K562 (cell line): Measurements from ENCODE around the gene MRPL4. TPM values are rescaled to one million over a fixed set of nuclear protein-coding genes. Genes with fewer than 3 reads are reported as not detected.

Source experiments
- ATAC-seq: fragments of 200-7000 bp; cut with Tn5 transposase; 3 replicates; pipeline ENCODE4 v1.9.1; 2020; ENCODE audit warnings: moderate library complexity
- BruUV-seq: library from RNA; stranded (reverse); fragments of 400-500 nt; replicated peaks from 2 replicates; lab custom pipeline; 2021; lab: Mats Ljungman, UMichigan
- CTCF ChIA-PET: fragments of 300-600 bp; formaldehyde crosslinking; extraction: SDS; loops from one replicate; lab custom pipeline; 2021; ENCODE audit warnings: low intra/inter-chr PET ratio; lab: Yijun Ruan, JAX
- POLR2A ChIA-PET: fragments of 300-600, 350-650 bp; sonication (Branson Sonifier 250); formaldehyde crosslinking; extraction: SDS; loops from one replicate; lab custom pipeline; 2021; ENCODE audit warnings: antibody characterized with exemption, inconsistent platforms; lab: Yijun Ruan, JAX
- DNase-seq, 4 experiments: peaks; one replicate each; pipeline versions ENCODE4 v3.0.0 to v3.0.0-alpha.2; 2011 to 2018; ENCODE audit warnings: low spot score in 3 of 4, mixed read lengths in 3 of 4; ENCODE audit errors: extremely low read depth in 1 of 4
- FAIRE-seq: peaks from 2 replicates; lab custom pipeline; 2011; peaks lifted over from hg19 to GRCh38; lab: Jason Lieb, UNC
- H2AFZ ChIP-seq: 2 replicates; pipeline ENCODE4 v1.6.0; 2011; ENCODE audit warnings: low read depth, low read length, control low read depth, inconsistent platforms
- H3K27ac ChIP-seq: fragments of 200-600 bp; 3 replicates; pipeline ENCODE4 v1.8.0; 2011; ENCODE audit warnings: low read depth, mild to moderate bottlenecking, control low read depth, inconsistent platforms, low read length, moderate library complexity, mixed read lengths; ENCODE audit errors: extremely low read depth
- H3K27me3 ChIP-seq, 2 experiments: fragments of 300-600 bp in 1 of 2; 2 replicates in 1 of 2; 3 replicates in 1 of 2; pipeline versions ENCODE4 v1.6.0 to v1.8.0; 2011; ENCODE audit warnings: inconsistent platforms in 2 of 2, low read length in 2 of 2, mild to moderate bottlenecking in 1 of 2, mixed read lengths in 1 of 2, moderate library complexity in 1 of 2; ENCODE audit not compliant: control insufficient read depth in 2 of 2, insufficient read depth in 2 of 2
- H3K36me3 ChIP-seq: fragments of 300-600 bp; 3 replicates; pipeline ENCODE4 v1.8.0; 2011; ENCODE audit warnings: mild to moderate bottlenecking, low read length, inconsistent platforms; ENCODE audit not compliant: control insufficient read depth, insufficient read depth
- H3K4me1 ChIP-seq, 2 experiments: fragments of 200-600 bp in 1 of 2; replicated peaks in 1 of 2; 2 replicates in 1 of 2; 3 replicates in 1 of 2; pipeline versions ENCODE4 v1.5.1 to v1.8.0; 2011; ENCODE audit warnings: inconsistent platforms in 2 of 2, low read length in 2 of 2, mild to moderate bottlenecking in 1 of 2, mixed read lengths in 1 of 2, moderate library complexity in 1 of 2; ENCODE audit not compliant: control insufficient read depth in 2 of 2, insufficient read depth in 2 of 2
- H3K4me2 ChIP-seq: 2 replicates; pipeline ENCODE4 v1.6.1; 2011; ENCODE audit warnings: low read length, control low read depth, inconsistent platforms, mixed read lengths; ENCODE audit not compliant: insufficient read depth
- H3K4me3 ChIP-seq: fragments of 200-600 bp; sonication (generic), shearing (Covaris generic); 2 replicates; pipeline ENCODE4 v1.5.1; 2016; ENCODE audit warnings: control low read depth, inconsistent platforms
- H3K79me2 ChIP-seq: fragments of 200-600 bp; 3 replicates; pipeline ENCODE4 v1.8.0; 2011; ENCODE audit warnings: low read length, inconsistent platforms; ENCODE audit not compliant: control insufficient read depth, insufficient read depth
- H3K9ac ChIP-seq, 2 experiments: 2 replicates each; pipeline versions ENCODE4 v1.6.0 to v1.6.1; 2011; ENCODE audit warnings: low read depth in 2 of 2, low read length in 2 of 2, control low read depth in 1 of 2, inconsistent platforms in 1 of 2, mild to moderate bottlenecking in 1 of 2, mixed read lengths in 1 of 2; ENCODE audit not compliant: insufficient read depth in 1 of 2
- H3K9me1 ChIP-seq: one replicate; pipeline ENCODE4 v1.6.0; 2011; ENCODE audit warnings: inconsistent platforms, mild to moderate bottlenecking, low read length, moderate library complexity; ENCODE audit not compliant: control insufficient read depth, insufficient read depth
- H3K9me3 ChIP-seq: replicated peaks from 2 replicates; pipeline ENCODE4 v1.5.1; 2011; ENCODE audit warnings: low read depth, low read length, inconsistent platforms; ENCODE audit not compliant: control insufficient read depth, insufficient read depth
- H4K20me1 ChIP-seq: replicated peaks from 2 replicates; pipeline ENCODE4 v1.6.1; 2011; ENCODE audit warnings: low read length, inconsistent platforms, mixed read lengths; ENCODE audit not compliant: control insufficient read depth, insufficient read depth
- DPF2 ChIP-seq: fragments of 450-650 bp; IDR thresholded peaks from 2 replicates; pipeline ENCODE4 v1.6.1; 2016
- FOXJ2 ChIP-seq: fragments of 200-800 bp; sonication (Bioruptor generic); IDR thresholded peaks from 2 replicates; pipeline ENCODE4 v1.6.1; 2016; ENCODE audit warnings: missing genetic modification characterization, missing compliant biosample characterization
- FOXK1 ChIP-seq: sonication (generic); formaldehyde crosslinking; IDR thresholded peaks from 2 replicates; pipeline ENCODE4 v1.8.0; 2022; ENCODE audit warnings: missing genetic modification reagents, mild to moderate bottlenecking, borderline replicate concordance
- L3MBTL2 ChIP-seq: fragments of 450-650 bp; IDR thresholded peaks from 2 replicates; pipeline ENCODE4 v1.6.1; 2016; ENCODE audit warnings: mild to moderate bottlenecking, moderate library complexity
- RBM17 ChIP-seq: fragments of 200-400 bp; formaldehyde crosslinking; IDR thresholded peaks from 2 replicates; pipeline ENCODE4 v1.6.1; 2017; ENCODE audit warnings: low read depth, mild to moderate bottlenecking, low read length, borderline replicate concordance
- RNF2 ChIP-seq: sonication (generic); IDR thresholded peaks from 2 replicates; pipeline ENCODE4 v1.6.1; 2016
- ZNF224 ChIP-seq: sonication (generic); formaldehyde crosslinking; IDR thresholded peaks from 2 replicates; pipeline ENCODE4 v1.8.0; 2022; ENCODE audit warnings: mild to moderate bottlenecking, missing genetic modification reagents
- WGBS: fragments of 100-300 bp; shearing (Covaris generic); methylation state at CpG from one replicate; pipeline ENCODE4 v1.1.6; 2016; ENCODE audit warnings: low coverage, mixed read lengths; ENCODE audit not compliant: insufficient coverage; ENCODE audit errors: missing lambda C conversion rate; 5-methylcytosine and 5-hydroxymethylcytosine counted together
- in situ Hi-C: fragments of 300-500 bp; cut with MboI; formaldehyde crosslinking; loops from 4 replicates; pipeline ENCODE4 v1.15.0; 2018; ENCODE audit warnings: inconsistent platforms, mixed read lengths
- intact Hi-C: fragments of 100-400 bp; cut with micrococcal nuclease; formaldehyde crosslinking; loops from 2 replicates; pipeline ENCODE4 v1.14.2; 2022
- polyA plus RNA-seq, 8 experiments: library from polyadenylated mRNA; depleted of rRNA in 4 of 8; stranded (reverse) in 5 of 8; unstranded in 3 of 8; fragments of >200 nt; fragmentation: Nextera tagmentation in 2 of 8; fragmentation: Illumina TruSeq in 1 of 8; extraction: Ambion mirVana in 2 of 8; extraction: Trizol in 1 of 8; gene quantifications; 2 replicates each; pipeline versions ENCODE4 v1.2.1 to v1.2.3, GENCODE V29; 2011 to 2014; ENCODE audit warnings: inconsistent platforms in 1 of 8, missing spikeins in 1 of 8
- total RNA-seq, 7 experiments: library from RNA; depleted of rRNA in 6 of 7; stranded (reverse); fragments of >200 nt in 6 of 7; fragmentation: Illumina TruSeq in 2 of 7; extraction: Trizol in 2 of 7; gene quantifications; 2 replicates each; pipeline versions ENCODE4 v1.2.1 to v1.2.3, GENCODE V29; 2011 to 2021; ENCODE audit warnings: low replicate concordance in 1 of 7
- TF ChIP-seq, protein P1 (sequence below), 3 experiments: IDR thresholded peaks in 2 of 3; conservative IDR thresholded peaks in 1 of 3; 2 replicates each; pipeline ENCODE4 v1.5.1; 2011 to 2012; ENCODE audit warnings: low read length in 3 of 3, mild to moderate bottlenecking in 3 of 3, control low read depth in 2 of 3, improper control_type of control experiment in 1 of 3, inconsistent platforms in 1 of 3, low read depth in 1 of 3, mixed read lengths in 1 of 3, moderate library complexity in 1 of 3; ENCODE audit not compliant: insufficient read depth in 2 of 3
- TF ChIP-seq, protein P2 (sequence below), 3 experiments: fragments of 200-800 bp in 1 of 3; sonication (Bioruptor generic) in 1 of 3; sonication (generic) in 1 of 3; formaldehyde crosslinking in 1 of 3; IDR thresholded peaks; 2 replicates each; pipeline versions ENCODE4 v1.6.1 to v1.8.0; 2016 to 2022; ENCODE audit warnings: mild to moderate bottlenecking in 2 of 3, missing compliant biosample characterization in 2 of 3, missing genetic modification characterization in 2 of 3, missing genetic modification reagents in 1 of 3
- TF ChIP-seq, protein P3 (sequence below): fragments of 450-650 bp; IDR thresholded peaks from 2 replicates; pipeline ENCODE4 v1.6.1; 2016; ENCODE audit warnings: antibody characterized with exemption

Gene MRPL4
- total and polyA plus RNA-seq, 9 of the 15 experiments (the other 6 are each of a cell fraction or from before 2014, with no cell fraction given): 1.4 to 239 (median 64.9) TPM

DNA sequence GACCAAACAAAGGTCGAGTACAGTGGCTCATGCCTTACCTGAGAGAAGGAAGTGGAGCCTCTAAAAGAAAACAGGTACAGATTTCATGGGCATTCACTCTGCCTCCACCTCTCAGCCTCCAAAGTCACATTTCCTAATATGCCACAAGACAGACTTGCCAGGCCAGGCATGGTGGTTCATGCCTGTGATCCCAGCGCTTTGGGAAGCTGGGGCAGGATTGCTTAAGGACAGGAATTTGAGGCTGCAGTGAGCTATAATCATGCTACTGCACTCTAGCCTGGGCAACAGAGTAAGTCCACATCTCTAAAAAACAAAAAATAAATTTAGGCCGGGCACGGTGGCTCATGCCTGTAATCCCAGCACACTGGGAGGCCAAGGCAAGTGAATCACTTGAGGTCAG lies 46.4 kb upstream of the MRPL4 start:
- no peaks in the 10 kb centered on the region for H3K79me2 ChIP-seq
- ATAC-seq: no peak
- in situ Hi-C loops: no loop called here
- no peak for FAIRE-seq
- no TSS peak for BruUV-seq
- 37% methylated on average over 4 of the region's 4 CpGs for WGBS
- no peaks in the 10 kb centered on the region for H4K20me1 ChIP-seq
- H3K36me3 ChIP-seq: no peaks in the 10 kb centered on the region
- no peak for DNase-seq
- H3K4me2 ChIP-seq: no peak overlapping the region
- intact Hi-C loops: no loop called here
- ChIA-PET CTCF (no interaction called here), POLR2A (interaction anchor here (0.8 to 1.1 kb wide), 3 partner anchors 9 to 18 kb away, joined by 3 to 6 read pairs (median 3); partner anchors contain the start of gene DNMT1)
- no peak overlapping the region for H3K4me3 ChIP-seq
- no peak overlapping the region for H3K9ac ChIP-seq
- H3K4me1 ChIP-seq: no peaks in the 10 kb centered on the region
- no peak for TF ChIP-seq FOXJ2 (tag)
- TF ChIP-seq RNF2: no peak
- TF ChIP-seq, all 486 proteins: peak for 0
- Histone ChIP-seq H3K27ac (no peak overlapping the region), H3K9me3 (peaks cover 5% of the 10 kb centered on the region), H3K9me1 (no peaks in the 10 kb centered on the region), H3K27me3 (peaks cover 0 to 4% of the 10 kb centered on the region in 2 experiments; a peak in 1 of 5 replicates), H2AFZ (no peak overlapping the region)

DNA sequence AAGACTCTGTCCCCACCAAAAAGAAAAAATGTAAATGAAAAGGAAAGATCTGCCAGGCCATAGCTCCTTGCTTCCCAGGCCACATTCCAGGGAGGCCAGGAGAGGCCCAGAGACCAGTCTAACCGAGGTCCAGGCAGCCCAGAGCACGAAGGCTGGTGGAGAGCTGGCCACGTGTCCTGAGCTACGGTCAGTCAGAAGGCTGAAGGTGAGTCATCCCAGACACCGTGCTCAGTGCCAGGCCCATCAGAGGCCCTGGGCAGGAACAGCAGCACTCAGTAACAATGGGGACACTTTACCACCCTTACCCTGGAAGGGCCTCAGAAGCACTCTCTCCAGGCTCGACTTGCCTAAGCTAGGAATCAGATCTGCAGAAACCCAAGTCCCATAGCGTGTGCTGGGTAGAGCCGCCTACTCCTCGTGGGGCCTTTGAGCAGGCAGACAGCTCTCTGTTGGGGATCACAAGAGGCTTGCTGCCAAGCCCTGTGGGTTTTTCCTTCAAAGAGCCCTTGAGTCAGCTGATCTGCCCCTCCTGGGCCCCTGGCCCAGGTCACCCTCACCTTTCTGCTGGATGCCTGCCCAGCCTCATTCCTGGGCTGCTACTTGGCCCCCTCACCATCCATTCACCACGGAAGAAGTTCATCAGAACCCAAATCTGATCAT lies 45.7 kb upstream of the MRPL4 start:
- no peak overlapping the region for H3K27ac ChIP-seq
- TF ChIP-seq, protein P1, sequence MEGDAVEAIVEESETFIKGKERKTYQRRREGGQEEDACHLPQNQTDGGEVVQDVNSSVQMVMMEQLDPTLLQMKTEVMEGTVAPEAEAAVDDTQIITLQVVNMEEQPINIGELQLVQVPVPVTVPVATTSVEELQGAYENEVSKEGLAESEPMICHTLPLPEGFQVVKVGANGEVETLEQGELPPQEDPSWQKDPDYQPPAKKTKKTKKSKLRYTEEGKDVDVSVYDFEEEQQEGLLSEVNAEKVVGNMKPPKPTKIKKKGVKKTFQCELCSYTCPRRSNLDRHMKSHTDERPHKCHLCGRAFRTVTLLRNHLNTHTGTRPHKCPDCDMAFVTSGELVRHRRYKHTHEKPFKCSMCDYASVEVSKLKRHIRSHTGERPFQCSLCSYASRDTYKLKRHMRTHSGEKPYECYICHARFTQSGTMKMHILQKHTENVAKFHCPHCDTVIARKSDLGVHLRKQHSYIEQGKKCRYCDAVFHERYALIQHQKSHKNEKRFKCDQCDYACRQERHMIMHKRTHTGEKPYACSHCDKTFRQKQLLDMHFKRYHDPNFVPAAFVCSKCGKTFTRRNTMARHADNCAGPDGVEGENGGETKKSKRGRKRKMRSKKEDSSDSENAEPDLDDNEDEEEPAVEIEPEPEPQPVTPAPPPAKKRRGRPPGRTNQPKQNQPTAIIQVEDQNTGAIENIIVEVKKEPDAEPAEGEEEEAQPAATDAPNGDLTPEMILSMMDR (IDR thresholded peaks at IDR 0.05 in 2 of 3, conservative IDR thresholded peaks at IDR 0.05 in 1 of 3; ENCODE audit: insufficient read depth in 2 of 3, low read depth in 1 of 3, low read length in 3 of 3): no peak
- TF ChIP-seq FOXK1 (CRISPR knock-in tag) (no peak), RBM17 (no peak), ZNF224 (CRISPR knock-in tag) (no peak), L3MBTL2 (0 out of 2 replicates have a peak, but pooled peaks have one; percentile 30), DPF2 (no peak)
- TF ChIP-seq, protein P2, sequence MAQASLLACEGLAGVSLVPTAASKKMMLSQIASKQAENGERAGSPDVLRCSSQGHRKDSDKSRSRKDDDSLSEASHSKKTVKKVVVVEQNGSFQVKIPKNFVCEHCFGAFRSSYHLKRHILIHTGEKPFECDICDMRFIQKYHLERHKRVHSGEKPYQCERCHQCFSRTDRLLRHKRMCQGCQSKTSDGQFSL (CRISPR knock-in tag; IDR thresholded peaks at IDR 0.05): no peak
- TF ChIP-seq, protein P2 (tag; IDR thresholded peaks at IDR 0.05): no peak
- TF ChIP-seq, protein P3, sequence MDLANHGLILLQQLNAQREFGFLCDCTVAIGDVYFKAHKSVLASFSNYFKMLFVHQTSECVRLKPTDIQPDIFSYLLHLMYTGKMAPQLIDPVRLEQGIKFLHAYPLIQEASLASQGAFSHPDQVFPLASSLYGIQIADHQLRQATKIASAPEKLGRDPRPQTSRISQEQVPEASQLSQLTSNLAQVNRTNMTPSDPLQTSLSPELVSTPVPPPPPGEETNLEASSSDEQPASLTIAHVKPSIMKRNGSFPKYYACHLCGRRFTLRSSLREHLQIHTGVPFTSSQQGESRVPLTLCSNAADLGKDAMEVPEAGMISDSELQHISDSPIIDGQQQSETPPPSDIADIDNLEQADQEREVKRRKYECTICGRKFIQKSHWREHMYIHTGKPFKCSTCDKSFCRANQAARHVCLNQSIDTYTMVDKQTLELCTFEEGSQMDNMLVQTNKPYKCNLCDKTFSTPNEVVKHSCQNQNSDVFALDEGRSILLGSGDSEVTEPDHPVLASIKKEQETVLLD: no peak

More for the DNA sequence above, 45.7 kb upstream of the MRPL4 start:
- Histone ChIP-seq H3K9me1 (no peaks in the 10 kb centered on the region), H3K9me3 (peaks cover 5% of the 10 kb centered on the region), H3K27me3 (peaks cover 0 to 5% of the 10 kb centered on the region in 2 experiments; a peak in 2 of 5 replicates), H2AFZ (no peak overlapping the region; the same call in 1 of the 2 replicates), H3K36me3 (no peaks in the 10 kb centered on the region), H3K79me2 (no peaks in the 10 kb centered on the region), H3K4me3 (no peak overlapping the region), H4K20me1 (no peaks in the 10 kb centered on the region), H3K9ac (no peak overlapping the region), H3K4me2 (no peak overlapping the region), H3K4me1 (no peaks in the 10 kb centered on the region)
- in situ Hi-C loops: no loop called here
- CTCF ChIA-PET: no interaction called here
- no TSS peak for BruUV-seq
- DNase-seq (no peak), FAIRE-seq (no peak), ATAC-seq (no peak; the same call in 2 of the 3 replicates)
- POLR2A ChIA-PET: interaction anchor here (0.5 to 1.1 kb wide), 6 partner anchors 8 to 91 kb away, joined by 3 to 6 read pairs (median 3); partner anchors contain the start of gene DNMT1
- intact Hi-C loops: no loop called here
- 50% methylated on average over 9 of the region's 10 CpGs for WGBS
